HG03460 (cell line): ENCODE measurements around the gene OR13H1.
"Not testable (repeated sequence)": the region's sequence is repeated elsewhere in the genome, so short reads cannot be mapped to it uniquely, and the experiment has no call there.

Experiments used
- ATAC-seq: cut with Tn5 transposase; IDR thresholded peaks from one replicate; pipeline ENCODE4 v1.9.1; 2021; ENCODE audit not compliant: unreplicated experiment

Gene OR13H1

GRCh38 chrX:131543774-131544173 is at the start of gene OR13H1:
OR13H1 (plus strand) TSS chrX:131544074; CDS start chrX:131544074, 0 bp downstream.
- no peak for ATAC-seq

GRCh38 chrX:131501556-131501955 is 42.3 kb upstream of the OR13H1 start:
- ATAC-seq: not testable (repeated sequence)

- ATAC-seq: no peak
Observed at GRCh38 chrX:131513159-131513914, 30.5 kb upstream of the OR13H1 start.

GRCh38 chrX:131521824-131522223 is 22.1 kb upstream of the OR13H1 start:
- ATAC-seq: no peak

GRCh38 chrX:131544218-131544617 is 344 bp downstream of the OR13H1 start:
- no peak for ATAC-seq

GRCh38 chrX:131549011-131549410 is 5.1 kb downstream of the OR13H1 start:
- ATAC-seq: no peak

GRCh38 chrX:131552453-131552852 is 8.6 kb downstream of the OR13H1 start:
- not testable (repeated sequence) for ATAC-seq

GRCh38 chrX:131558562-131558961 is 14.7 kb downstream of the OR13H1 start:
- no peak for ATAC-seq

GRCh38 chrX:131564553-131565229 is 20.8 kb downstream of the OR13H1 start:
- no peak for ATAC-seq

- ATAC-seq: no peak
Observed at GRCh38 chrX:131565909-131566308, 22.0 kb downstream of the OR13H1 start.

- ATAC-seq: no peak
Observed at GRCh38 chrX:131571348-131571747, 27.5 kb downstream of the OR13H1 start.

- no peak for ATAC-seq
Observed at GRCh38 chrX:131572372-131573014, 28.6 kb downstream of the OR13H1 start.

GRCh38 chrX:131577413-131577812 is 33.5 kb downstream of the OR13H1 start:
- no peak for ATAC-seq

- no peak for ATAC-seq
Observed at GRCh38 chrX:131577999-131578734, 34.3 kb downstream of the OR13H1 start.

GRCh38 chrX:131578735-131579367 is 35.0 kb downstream of the OR13H1 start:
- ATAC-seq: not testable (repeated sequence)

- ATAC-seq: no peak
Observed at GRCh38 chrX:131588995-131589394, 45.1 kb downstream of the OR13H1 start.
